Esophagus muscularis mucosa (tissue), 4 donors: ENCODE measurements around the gene ALG12. TPM values are rescaled to one million over a fixed set of nuclear protein-coding genes. Genes with fewer than 3 reads are reported as not detected.

Source experiments
- DNase-seq: peaks from one replicate; pipeline ENCODE4 v3.0.0-alpha.2; 2017; ENCODE audit errors: extremely low spot score
- H3K27ac ChIP-seq, 4 donors: fragments of 200-600 bp; sonication (generic); replicated peaks in 1 of 4; 1 replicate in 3 of 4; 2 replicates in 1 of 4; pipeline ENCODE4 v1.5.1; 2016 to 2019; ENCODE audit warnings: mild to moderate bottlenecking in 1 of 4
- H3K27me3 ChIP-seq, 4 donors: fragments of 200-600 bp; sonication (generic); one replicate each; pipeline versions ENCODE4 v1.5.1 to v1.6.0; 2016 to 2019
- H3K36me3 ChIP-seq, 4 donors: fragments of 200-600 bp; sonication (generic); one replicate each; pipeline ENCODE4 v1.5.1; 2016 to 2019
- H3K4me1 ChIP-seq, 4 donors: fragments of 200-600 bp; sonication (generic); one replicate each; pipeline ENCODE4 v1.5.1; 2016 to 2019
- H3K4me3 ChIP-seq, 4 donors: fragments of 200-600 bp; sonication (generic); 1 replicate in 2 of 4; 2 replicates in 2 of 4; pipeline ENCODE4 v1.5.1; 2016 to 2019; ENCODE audit warnings: mild to moderate bottlenecking in 4 of 4, moderate library complexity in 1 of 4
- H3K9me3 ChIP-seq, 4 donors: fragments of 200-600 bp; sonication (generic); 1 replicate in 3 of 4; 2 replicates in 1 of 4; pipeline ENCODE4 v1.5.1; 2016 to 2019
- EP300 ChIP-seq: sonication (generic); formaldehyde crosslinking; IDR thresholded peaks from one replicate; pipeline ENCODE4 v1.6.1; 2017; ENCODE audit warnings: antibody characterized with exemption
- POLR2A ChIP-seq: fragments of 450-650 bp; IDR thresholded peaks from one replicate; pipeline ENCODE4 v1.6.1; 2017; ENCODE audit warnings: antibody characterized with exemption, moderate library complexity, mild to moderate bottlenecking, low read depth
- POLR2AphosphoS5 ChIP-seq, 2 donors: sonication (generic); formaldehyde crosslinking; IDR thresholded peaks; one replicate each; pipeline ENCODE4 v1.6.1; 2017; ENCODE audit warnings: antibody characterized with exemption in 2 of 2
- WGBS: methylation state at CpG from one replicate; pipeline ENCODE4 v1.1.5; 2018; 5-methylcytosine and 5-hydroxymethylcytosine counted together
- intact Hi-C: fragments of 100-400 bp; cut with DNase I; formaldehyde crosslinking; loops from one replicate; pipeline ENCODE4 v1.15.1; 2023
- total RNA-seq, 4 donors: library from RNA; depleted of rRNA; stranded (reverse); fragments of >200 nt; gene quantifications; one replicate each; pipeline versions ENCODE4 v1.1.0 to v1.2.1, GENCODE V29; 2016
- TF ChIP-seq, protein P1 (sequence below), 3 experiments: fragments of 200-600 bp in 2 of 3; fragments of 450-650 bp in 1 of 3; sonication (generic) in 2 of 3; IDR thresholded peaks; one replicate each; pipeline ENCODE4 v1.5.1; 2017 to 2019; ENCODE audit warnings: antibody characterized with exemption in 3 of 3, mild to moderate bottlenecking in 2 of 3, moderate library complexity in 1 of 3

ALG12 gene
- total RNA-seq, 4 donors from 2014 or later, result 17.7 to 28.0 (median 23.8) TPM

DNA sequence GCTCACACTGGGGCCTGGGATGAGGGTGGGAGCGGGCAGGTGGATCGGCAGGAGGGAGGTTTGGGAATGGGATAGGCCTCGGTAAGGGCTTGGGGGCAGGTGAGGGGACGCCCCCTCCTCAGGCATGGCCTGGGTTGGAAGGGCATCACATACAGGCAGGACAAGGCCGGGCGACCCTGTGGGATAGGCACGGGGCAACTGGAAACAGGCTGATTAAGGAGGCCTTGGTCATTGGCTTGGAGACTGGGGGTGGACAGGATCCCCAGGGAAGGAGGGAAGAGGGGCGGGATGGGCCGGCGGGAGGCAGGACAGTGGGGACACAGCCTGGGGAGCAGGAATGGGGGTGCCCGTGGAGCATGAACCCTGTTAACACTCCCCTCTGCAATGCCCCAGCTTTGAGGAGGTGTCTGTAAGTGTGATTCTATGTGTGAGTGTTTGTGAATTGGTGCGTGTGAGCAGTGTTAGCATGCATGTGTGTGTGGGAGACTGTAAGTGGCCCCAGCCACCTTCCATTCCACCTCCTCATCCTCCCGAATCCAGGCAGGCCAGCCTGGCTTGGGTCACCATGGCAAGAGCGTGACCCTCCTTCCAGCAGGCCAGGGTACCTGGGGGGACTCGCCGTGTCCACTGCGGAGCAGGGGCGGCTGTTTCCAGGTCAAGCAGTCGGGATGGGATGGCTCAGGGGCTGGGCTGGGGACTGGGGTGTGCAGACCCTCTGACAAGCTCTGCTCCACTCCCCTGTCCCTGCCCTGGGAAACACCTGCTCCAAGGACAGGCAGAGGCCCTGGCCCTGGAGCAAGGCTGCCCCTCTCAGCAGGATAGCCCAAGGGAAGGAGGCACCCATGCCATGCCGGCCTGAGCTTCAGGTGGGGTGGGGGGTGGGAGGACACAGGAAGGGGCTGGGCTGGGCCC lies 38.9 kb upstream of the ALG12 start:
- Histone ChIP-seq H3K27me3 (no peaks in the 10 kb centered on the region), H3K4me3 (no peak overlapping the region), H3K27ac (no peak overlapping the region), H3K36me3 (peaks cover 0 to 9% (median 4%) of the 10 kb centered on the region in 4 donors), H3K4me1 (peaks cover 43 to 60% (median 52%) of the 10 kb centered on the region in 4 donors), H3K9me3 (no peaks in the 10 kb centered on the region)
- intact Hi-C loops, result no loop called here
- DNase-seq, result no peak
- TF ChIP-seq EP300, result no peak
- TF ChIP-seq, protein P1, sequence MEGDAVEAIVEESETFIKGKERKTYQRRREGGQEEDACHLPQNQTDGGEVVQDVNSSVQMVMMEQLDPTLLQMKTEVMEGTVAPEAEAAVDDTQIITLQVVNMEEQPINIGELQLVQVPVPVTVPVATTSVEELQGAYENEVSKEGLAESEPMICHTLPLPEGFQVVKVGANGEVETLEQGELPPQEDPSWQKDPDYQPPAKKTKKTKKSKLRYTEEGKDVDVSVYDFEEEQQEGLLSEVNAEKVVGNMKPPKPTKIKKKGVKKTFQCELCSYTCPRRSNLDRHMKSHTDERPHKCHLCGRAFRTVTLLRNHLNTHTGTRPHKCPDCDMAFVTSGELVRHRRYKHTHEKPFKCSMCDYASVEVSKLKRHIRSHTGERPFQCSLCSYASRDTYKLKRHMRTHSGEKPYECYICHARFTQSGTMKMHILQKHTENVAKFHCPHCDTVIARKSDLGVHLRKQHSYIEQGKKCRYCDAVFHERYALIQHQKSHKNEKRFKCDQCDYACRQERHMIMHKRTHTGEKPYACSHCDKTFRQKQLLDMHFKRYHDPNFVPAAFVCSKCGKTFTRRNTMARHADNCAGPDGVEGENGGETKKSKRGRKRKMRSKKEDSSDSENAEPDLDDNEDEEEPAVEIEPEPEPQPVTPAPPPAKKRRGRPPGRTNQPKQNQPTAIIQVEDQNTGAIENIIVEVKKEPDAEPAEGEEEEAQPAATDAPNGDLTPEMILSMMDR (IDR thresholded peaks at IDR 0.05), result no peak
- TF ChIP-seq POLR2AphosphoS5 (IDR thresholded peaks at IDR 0.05), result no peak
- TF ChIP-seq POLR2A, result no peak
- WGBS, result 85% methylated on average over 15 of the region's 20 CpGs

DNA sequence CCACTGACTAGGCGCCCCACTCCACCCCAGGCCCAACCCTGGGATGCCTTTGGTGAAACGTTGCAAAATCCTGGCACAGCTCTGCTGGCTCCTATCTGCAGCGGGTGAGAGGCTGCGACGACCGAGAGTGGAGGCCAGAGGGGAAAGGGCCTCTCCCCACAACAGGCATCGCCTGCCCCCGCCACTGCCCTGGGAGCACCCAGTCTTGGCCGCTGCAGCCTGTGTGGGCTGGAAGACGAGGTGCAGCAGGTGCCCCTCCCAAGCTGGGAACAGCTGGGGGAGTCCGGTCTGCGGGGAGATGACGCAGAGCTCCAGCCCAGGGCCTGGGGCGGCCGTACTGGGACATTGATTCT lies 38.2 kb upstream of the ALG12 start:
- WGBS, result 96% methylated on average over 10 of the region's 15 CpGs
- Histone ChIP-seq H3K36me3 (peaks cover 0 to 2% (median under 1%) of the 10 kb centered on the region in 4 donors), H3K27ac (no peak overlapping the region), H3K4me3 (no peak overlapping the region), H3K4me1 (peaks cover 46 to 60% (median 55%) of the 10 kb centered on the region in 4 donors), H3K27me3 (no peaks in the 10 kb centered on the region), H3K9me3 (no peaks in the 10 kb centered on the region)
- intact Hi-C loops, result no loop called here
- no peak for DNase-seq
- no peak for TF ChIP-seq POLR2A
- TF ChIP-seq EP300, result no peak
- no peak for TF ChIP-seq POLR2AphosphoS5 (IDR thresholded peaks at IDR 0.05)
- TF ChIP-seq, protein P1 (IDR thresholded peaks at IDR 0.05), result no peak

DNA sequence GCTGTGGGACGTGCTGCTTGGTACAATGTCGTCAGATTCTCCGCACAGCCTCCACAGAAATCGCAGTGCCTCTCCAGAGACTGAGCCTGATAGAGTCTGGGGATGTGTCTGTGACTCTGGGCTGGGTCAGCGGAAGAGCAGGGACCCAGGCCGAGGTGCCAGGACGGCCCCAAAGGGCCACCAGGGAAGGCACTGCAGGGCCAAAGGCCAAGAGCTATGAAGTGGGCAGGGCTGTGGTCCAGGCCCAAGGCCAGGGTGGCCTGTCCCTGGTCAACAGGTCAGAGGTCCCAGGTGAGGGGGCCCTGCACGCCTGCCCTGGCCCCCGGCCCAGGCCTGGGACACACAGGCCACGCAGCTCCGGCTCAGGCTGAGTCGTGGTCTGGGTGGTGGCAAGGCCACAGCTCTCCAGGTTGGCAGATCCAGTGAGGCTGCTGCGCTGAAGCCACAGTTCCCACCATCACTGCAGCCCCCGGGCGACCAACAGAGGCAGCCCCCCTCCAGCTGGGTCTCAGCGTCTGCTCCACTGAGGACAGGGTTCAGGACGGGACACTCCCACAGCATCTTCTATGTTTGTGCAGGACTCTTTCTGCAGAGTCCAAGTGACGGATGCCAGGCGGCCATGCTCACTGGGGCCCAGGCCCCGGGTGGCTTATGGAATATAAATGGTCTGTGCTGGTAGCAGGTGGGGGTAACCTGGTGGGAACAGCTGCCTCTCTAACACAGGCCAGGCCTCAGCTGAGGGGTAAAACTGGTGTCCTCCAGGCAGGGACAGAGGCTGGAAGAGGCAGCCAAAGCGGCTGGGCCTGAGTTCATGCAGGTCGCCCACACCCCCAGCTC lies 37.6 kb upstream of the ALG12 start:
- H3K27ac ChIP-seq, result peak overlapping the region in 1 of 4 donors; percentile 39
- intact Hi-C loops, result no loop called here
- no peak for DNase-seq
- no peaks in the 10 kb centered on the region for H3K9me3 ChIP-seq
- no peaks in the 10 kb centered on the region for H3K27me3 ChIP-seq
- H3K36me3 ChIP-seq, result no peaks in the 10 kb centered on the region
- no peak overlapping the region for H3K4me3 ChIP-seq
- WGBS, result 100% methylated on average over 3 of the region's 22 CpGs
- peaks cover 46 to 57% (median 52%) of the 10 kb centered on the region in 4 donors for H3K4me1 ChIP-seq
- TF ChIP-seq POLR2AphosphoS5 (IDR thresholded peaks at IDR 0.05), result no peak
- no peak for TF ChIP-seq POLR2A
- TF ChIP-seq, protein P1 (IDR thresholded peaks at IDR 0.05), result no peak
- TF ChIP-seq EP300, result no peak

DNA sequence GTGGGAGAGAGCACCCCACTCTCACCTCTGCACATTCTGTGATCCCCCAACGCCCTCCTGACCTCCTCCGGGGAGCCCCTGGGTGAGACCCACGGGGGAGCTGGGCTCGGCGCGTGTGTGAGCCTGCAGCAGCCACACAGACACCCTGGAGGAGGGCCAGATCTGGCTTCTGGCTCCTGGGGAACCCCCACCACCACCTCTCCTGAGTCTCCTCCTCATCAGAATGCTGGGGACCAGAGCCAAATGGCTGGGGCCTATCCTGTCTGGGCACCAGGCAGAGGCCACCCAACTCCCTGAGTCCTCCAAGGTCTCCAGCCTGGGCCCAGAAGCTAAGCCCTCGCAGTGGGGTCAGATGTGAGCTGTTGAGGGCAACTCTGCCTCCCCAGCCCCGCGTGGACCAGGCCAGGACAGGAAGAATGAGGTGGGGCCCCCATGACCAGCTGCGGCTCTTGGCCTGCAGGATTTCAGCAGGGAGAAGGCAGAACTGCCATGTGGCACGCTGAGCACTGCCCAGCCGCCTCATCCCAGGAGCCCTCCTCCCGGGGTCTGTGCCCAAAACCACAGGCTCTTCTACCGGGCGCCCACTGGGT lies 36.8 kb upstream of the ALG12 start:
- 100% methylated on average over 2 of the region's 15 CpGs for WGBS
- H3K27me3 ChIP-seq, result no peaks in the 10 kb centered on the region
- intact Hi-C loops, result no loop called here
- no peaks in the 10 kb centered on the region for H3K36me3 ChIP-seq
- H3K4me1 ChIP-seq, result peaks cover 46 to 57% (median 52%) of the 10 kb centered on the region in 4 donors
- H3K9me3 ChIP-seq, result no peaks in the 10 kb centered on the region
- TF ChIP-seq, protein P1 (IDR thresholded peaks at IDR 0.05), result no peak
- TF ChIP-seq POLR2AphosphoS5 (IDR thresholded peaks at IDR 0.05), result no peak
- no peak for TF ChIP-seq POLR2A
- TF ChIP-seq EP300, result no peak
- H3K4me3 ChIP-seq, result no peak overlapping the region
- peak overlapping the region in 2 of 4 donors; percentile 1 to 64 for H3K27ac ChIP-seq
- no peak for DNase-seq
